Trophoblast cell (in vitro differentiated cells and primary cell): ENCODE measurements around the gene CBX4.

Experiments
- DNase-seq, 2 donors: peaks; one replicate each; pipeline ENCODE4 v3.0.0-alpha.2; 2016
- H2AFZ ChIP-seq: 2 replicates; pipeline ENCODE4 v1.6.1; 2013; ENCODE audit warnings: low read length, moderate library complexity, mild to moderate bottlenecking; ENCODE audit not compliant: insufficient read depth, poor library complexity
- H2AK5ac ChIP-seq: 2 replicates; pipeline ENCODE4 v1.6.1; 2013; ENCODE audit warnings: mild to moderate bottlenecking, low read length
- H2BK120ac ChIP-seq: 2 replicates; pipeline ENCODE4 v1.6.1; 2013; ENCODE audit warnings: low read length, mild to moderate bottlenecking, moderate library complexity; ENCODE audit not compliant: insufficient read depth, poor library complexity
- H2BK12ac ChIP-seq: 2 replicates; pipeline ENCODE4 v1.6.1; 2013; ENCODE audit warnings: mild to moderate bottlenecking, low read length, moderate library complexity
- H2BK5ac ChIP-seq: 2 replicates; pipeline ENCODE4 v1.6.1; 2013; ENCODE audit warnings: low read length, low read depth, moderate library complexity, mild to moderate bottlenecking; ENCODE audit not compliant: poor library complexity
- H3K14ac ChIP-seq: 2 replicates; pipeline ENCODE4 v1.6.1; 2013; ENCODE audit warnings: mild to moderate bottlenecking, low read length
- H3K18ac ChIP-seq: 2 replicates; pipeline ENCODE4 v1.6.1; 2013; ENCODE audit warnings: mild to moderate bottlenecking, low read length
- H3K23ac ChIP-seq: 2 replicates; pipeline ENCODE4 v1.6.1; 2013; ENCODE audit warnings: low read length
- H3K27ac ChIP-seq: 2 replicates; pipeline ENCODE4 v1.5.1; 2013; ENCODE audit warnings: low read depth, mild to moderate bottlenecking, inconsistent platforms, low read length, moderate library complexity
- H3K27me3 ChIP-seq: 2 replicates; pipeline ENCODE4 v1.6.1; 2013; ENCODE audit warnings: inconsistent platforms, mild to moderate bottlenecking, low read length, moderate library complexity; ENCODE audit not compliant: insufficient read depth
- H3K36me3 ChIP-seq, 2 experiments: 1 replicate in 1 of 2; 2 replicates in 1 of 2; pipeline ENCODE4 v1.6.1; 2013; ENCODE audit warnings: low read length in 2 of 2, mild to moderate bottlenecking in 2 of 2, moderate library complexity in 1 of 2; ENCODE audit not compliant: insufficient read depth in 2 of 2, control insufficient read depth in 1 of 2
- H3K4ac ChIP-seq: 2 replicates; pipeline ENCODE4 v1.6.1; 2013; ENCODE audit warnings: low read depth, mild to moderate bottlenecking, low read length, moderate library complexity
- H3K4me1 ChIP-seq, 2 experiments: 1 replicate in 1 of 2; 2 replicates in 1 of 2; pipeline ENCODE4 v1.6.1; 2013; ENCODE audit warnings: low read length in 2 of 2, mild to moderate bottlenecking in 2 of 2, moderate library complexity in 1 of 2; ENCODE audit not compliant: insufficient read depth in 2 of 2, control insufficient read depth in 1 of 2
- H3K4me2 ChIP-seq: 2 replicates; pipeline ENCODE4 v1.6.1; 2013; ENCODE audit warnings: inconsistent platforms, mild to moderate bottlenecking, low read length, moderate library complexity
- H3K4me3 ChIP-seq: 2 replicates; pipeline ENCODE4 v1.5.1; 2013; ENCODE audit warnings: mild to moderate bottlenecking, low read depth, low read length, inconsistent platforms
- H3K79me1 ChIP-seq: one replicate; pipeline ENCODE4 v1.6.1; 2013; ENCODE audit warnings: low read length
- H3K79me2 ChIP-seq: 2 replicates; pipeline ENCODE4 v1.6.1; 2013; ENCODE audit warnings: low read length, mild to moderate bottlenecking; ENCODE audit not compliant: control insufficient read depth, insufficient read depth, poor library complexity
- H3K9ac ChIP-seq: 2 replicates; pipeline ENCODE4 v1.6.1; 2013; ENCODE audit warnings: mild to moderate bottlenecking, low read length
- H3K9me3 ChIP-seq: 2 replicates; pipeline ENCODE4 v1.6.1; 2013; ENCODE audit warnings: low read depth, mild to moderate bottlenecking, control low read depth, inconsistent platforms, low read length; ENCODE audit not compliant: insufficient read depth
- H4K12ac ChIP-seq: 2 replicates; pipeline ENCODE4 v1.6.1; 2013; ENCODE audit warnings: low read depth, mild to moderate bottlenecking, low read length, moderate library complexity
- H4K8ac ChIP-seq: 2 replicates; pipeline ENCODE4 v1.6.1; 2013; ENCODE audit warnings: low read depth, mild to moderate bottlenecking, low read length, moderate library complexity
- H4K91ac ChIP-seq: one replicate; pipeline ENCODE4 v1.6.1; 2013; ENCODE audit warnings: low read depth, mild to moderate bottlenecking, low read length, moderate library complexity
- WGBS: extraction: QIAGEN DNeasy Blood & Tissue Kit; methylation state at CpG from one replicate; pipeline ENCODE4 v1.1.7; 2013; ENCODE audit warnings: missing lambda C conversion rate; ENCODE audit not compliant: insufficient read length, insufficient coverage; ENCODE audit errors: extremely low coverage; 5-methylcytosine and 5-hydroxymethylcytosine counted together

CBX4 gene

GRCh38 chr17:79841369-79842135 lies 2.3 kb upstream of the CBX4 start:
- Histone ChIP-seq H3K9me3 (peaks cover 11% of the 10 kb centered on the region), H3K4me1 (peaks cover 40 to 42% of the 10 kb centered on the region in 2 experiments), H3K79me2 (peaks cover 4% of the 10 kb centered on the region), H3K14ac (no peak overlapping the region), H3K27ac (no peak overlapping the region), H3K18ac (no peak overlapping the region), H2AFZ (no peak overlapping the region), H2BK120ac (no peak overlapping the region), H3K79me1 (peaks cover 5% of the 10 kb centered on the region), H2BK12ac (no peak overlapping the region), H4K91ac (no peak overlapping the region), H4K12ac (no peak overlapping the region), H3K36me3 (no peaks in the 10 kb centered on the region), H3K9ac (no peak overlapping the region), H2AK5ac (no peak overlapping the region), H3K4me2 (peak overlapping the region; percentile 34), H2BK5ac (no peak overlapping the region), H3K23ac (no peak overlapping the region), H3K27me3 (peaks cover 69% of the 10 kb centered on the region), H4K8ac (no peak overlapping the region), H3K4me3 (no peak overlapping the region), H3K4ac (no peak overlapping the region)
- WGBS, result no CpG with 5 or more reads among the region's 55 CpGs
- DNase-seq, result no peak

GRCh38 chr17:79840989-79841286 lies 1.7 kb upstream of the CBX4 start:
- Histone ChIP-seq H3K4me2 (no peak overlapping the region), H4K12ac (no peak overlapping the region), H4K91ac (no peak overlapping the region), H3K4me1 (peaks cover 45% of the 10 kb centered on the region in 2 experiments), H2AK5ac (no peak overlapping the region), H2BK120ac (no peak overlapping the region), H3K79me2 (peaks cover 4% of the 10 kb centered on the region), H3K14ac (no peak overlapping the region), H4K8ac (no peak overlapping the region), H3K9me3 (peaks cover 14% of the 10 kb centered on the region), H2BK12ac (no peak overlapping the region), H2AFZ (no peak overlapping the region), H2BK5ac (no peak overlapping the region), H3K18ac (no peak overlapping the region), H3K4me3 (no peak overlapping the region), H3K79me1 (peaks cover 5% of the 10 kb centered on the region), H3K36me3 (no peaks in the 10 kb centered on the region), H3K23ac (no peak overlapping the region), H3K9ac (no peak overlapping the region), H3K27ac (no peak overlapping the region), H3K27me3 (peaks cover 72% of the 10 kb centered on the region), H3K4ac (no peak overlapping the region)
- DNase-seq, result no peak
- no CpG with 5 or more reads among the region's 19 CpGs for WGBS

GRCh38 chr17:79840269-79840988 lies 1.2 kb upstream of the CBX4 start:
- Histone ChIP-seq H3K27ac (no peak overlapping the region), H3K14ac (no peak overlapping the region), H3K9me3 (peaks cover 14% of the 10 kb centered on the region), H3K9ac (no peak overlapping the region), H3K79me2 (peaks cover 4% of the 10 kb centered on the region), H2AK5ac (no peak overlapping the region), H4K12ac (no peak overlapping the region), H3K23ac (no peak overlapping the region), H3K79me1 (peaks cover 5% of the 10 kb centered on the region), H3K18ac (no peak overlapping the region), H3K4me2 (peak overlapping the region; percentile 69), H3K4me3 (peak overlapping the region; percentile 46), H3K4ac (no peak overlapping the region), H2AFZ (no peak overlapping the region), H4K8ac (no peak overlapping the region), H4K91ac (no peak overlapping the region), H3K4me1 (peaks cover 47 to 48% of the 10 kb centered on the region in 2 experiments), H3K27me3 (peaks cover 76% of the 10 kb centered on the region), H2BK120ac (no peak overlapping the region), H3K36me3 (no peaks in the 10 kb centered on the region), H2BK5ac (no peak overlapping the region), H2BK12ac (no peak overlapping the region)
- whole genome bisulfite sequencing, result no CpG with 5 or more reads among the region's 74 CpGs
- DNase-seq, result peak in 1 of 2 donors; percentile 33

- H2AK5ac ChIP-seq, result no peak overlapping the region
- no peak overlapping the region for H2AFZ ChIP-seq
- peaks cover 14% of the 10 kb centered on the region for H3K9me3 ChIP-seq
- peaks cover 83% of the 10 kb centered on the region for H3K27me3 ChIP-seq
- peak overlapping the region; percentile 17 for H3K4ac ChIP-seq
- H4K8ac ChIP-seq, result no peak overlapping the region
- H3K4me1 ChIP-seq, result peaks cover 45 to 47% of the 10 kb centered on the region in 2 experiments
- peak; percentile 50 to 70 for DNase-seq
- no peak overlapping the region for H4K12ac ChIP-seq
- H3K79me2 ChIP-seq, result peaks cover 2% of the 10 kb centered on the region
- H2BK5ac ChIP-seq, result no peak overlapping the region
- H3K9ac ChIP-seq, result no peak overlapping the region
- peak overlapping the region; percentile 80 for H3K4me2 ChIP-seq
- peaks cover 1 to 7% of the 10 kb centered on the region in 2 experiments for H3K36me3 ChIP-seq
- no peak overlapping the region for H3K18ac ChIP-seq
- peak overlapping the region; percentile 50 for H3K27ac ChIP-seq
- H3K4me3 ChIP-seq, result peak overlapping the region; percentile 73
- no peak overlapping the region for H4K91ac ChIP-seq
- no peak overlapping the region for H2BK120ac ChIP-seq
- H3K14ac ChIP-seq, result no peak overlapping the region
- no CpG with 5 or more reads among the region's 67 CpGs for WGBS
- peaks cover 3% of the 10 kb centered on the region for H3K79me1 ChIP-seq
- no peak overlapping the region for H2BK12ac ChIP-seq
- no peak overlapping the region for H3K23ac ChIP-seq
Measured at GRCh38 chr17:79838522-79839274, 542 bp downstream of the CBX4 start.
